Measurements from ENCODE around the gene CCDC38. TPM values are rescaled to one million over a fixed set of nuclear protein-coding genes. Genes with fewer than 3 reads are reported as not detected.

The CCDC38 gene
- total RNA-seq, 1 donor from 2014 or later = not detected

- no peak for ATAC-seq
- no peak for DNase-seq (ENCODE audit: missing footprints)
- intact Hi-C loops (cut with DNase I) = no loop called here
Measured at GRCh38 chr12:95908573-95908972, 33.8 kb downstream of the CCDC38 start.

DNA sequence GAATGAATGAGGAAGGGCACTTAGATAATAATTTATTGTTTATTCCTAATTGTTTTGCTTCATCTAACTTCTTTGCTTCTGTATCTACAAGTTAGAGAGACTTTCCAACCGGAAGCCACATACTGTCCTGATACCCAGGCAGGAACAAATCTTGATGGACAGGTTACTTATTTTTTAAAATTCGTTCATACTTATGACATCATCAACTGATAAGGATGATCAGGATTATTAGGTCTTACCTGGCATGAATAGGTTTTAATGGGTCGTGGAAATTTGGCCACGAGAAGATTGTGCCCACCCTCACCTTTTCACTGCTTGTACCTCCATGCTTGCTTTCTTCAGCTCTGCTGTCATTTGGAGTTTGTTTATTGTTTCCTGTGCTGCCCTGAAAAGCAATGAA, 44.3 kb downstream of the CCDC38 start:
- no peak for DNase-seq (ENCODE audit: missing footprints)
- intact Hi-C loops (cut with DNase I) = no loop called here
- ATAC-seq = no peak

GRCh38 chr12:95896846-95897245, 45.6 kb downstream of the CCDC38 start:
- no peak for DNase-seq (ENCODE audit: missing footprints)
- intact Hi-C loops (cut with DNase I) = no loop called here
- no peak for ATAC-seq

- intact Hi-C loops (cut with DNase I) = no loop called here
- no peak for DNase-seq (ENCODE audit: missing footprints)
- ATAC-seq = no peak
Measured at GRCh38 chr12:95890958-95891357, 51.5 kb downstream of the CCDC38 start.

DNA sequence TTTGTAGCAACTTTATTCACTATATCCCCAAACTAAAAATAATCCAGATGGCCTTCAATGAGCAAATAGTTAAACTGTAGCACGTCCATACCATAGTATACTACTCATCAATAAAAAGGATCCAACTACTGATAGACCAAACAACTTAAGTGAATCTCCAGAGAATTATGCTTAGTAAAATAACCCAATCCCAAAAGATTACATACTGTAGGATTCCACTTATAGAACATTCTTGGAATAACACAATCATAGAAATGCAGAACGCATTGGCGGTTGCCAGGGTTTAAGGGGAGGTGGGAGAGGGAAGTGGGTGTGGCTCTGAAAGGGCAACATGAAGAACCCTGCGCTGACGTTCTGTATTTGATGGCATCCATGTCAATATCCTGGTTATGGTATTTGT, 55.1 kb downstream of the CCDC38 start:
- ATAC-seq = no peak
- no peak for DNase-seq (ENCODE audit: missing footprints)
- intact Hi-C loops (cut with DNase I) = no loop called here

DNA sequence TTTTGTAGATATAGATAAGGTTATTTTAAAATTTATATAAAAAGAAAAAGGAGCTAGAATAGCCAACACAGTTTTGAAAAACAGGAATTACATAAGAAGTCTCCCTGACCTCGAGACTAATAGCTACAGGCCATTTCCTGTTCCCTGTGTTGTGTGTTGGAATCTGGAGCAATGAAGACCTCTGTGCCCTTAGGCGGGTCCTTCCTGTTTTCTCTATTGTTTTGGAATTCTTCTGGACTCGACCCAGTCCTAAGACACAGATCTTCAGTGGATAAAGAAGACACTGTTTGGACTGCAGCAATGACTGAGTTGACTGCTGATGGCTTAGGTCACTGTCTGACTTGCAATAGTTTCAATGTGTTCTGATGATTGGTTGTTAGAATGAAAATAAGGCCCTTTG, 57.4 kb downstream of the CCDC38 start:
- ATAC-seq (no peak), DNase-seq (ENCODE audit: missing footprints) (no peak)
- intact Hi-C loops (cut with DNase I) = no loop called here

DNA sequence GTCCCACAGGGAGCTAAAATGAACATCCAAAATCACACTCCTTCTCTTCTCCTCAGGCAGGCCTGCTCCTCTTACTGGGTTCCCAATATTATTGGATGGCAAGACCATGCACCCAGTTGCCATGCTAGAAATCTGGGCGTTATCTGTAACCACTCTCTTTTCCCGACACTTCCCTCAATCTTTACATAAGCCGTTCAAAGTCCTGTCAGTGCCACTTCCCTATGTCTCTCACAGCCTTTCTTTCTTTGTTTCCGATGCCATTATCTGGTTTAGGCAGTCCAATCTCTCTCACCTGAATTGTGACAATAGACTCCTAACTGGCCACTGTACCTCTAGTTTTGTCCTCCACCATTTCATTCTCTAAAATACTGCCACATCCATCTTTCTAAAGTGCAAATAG, 59.5 kb downstream of the CCDC38 start:
- ATAC-seq (no peak), DNase-seq (ENCODE audit: missing footprints) (no peak)
- intact Hi-C loops (cut with DNase I) = no loop called here

GRCh38 chr12:95882080-95882479, 60.3 kb downstream of the CCDC38 start:
- intact Hi-C loops (cut with DNase I) = no loop called here
- DNase-seq (ENCODE audit: missing footprints) (no peak), ATAC-seq (no peak)

- ATAC-seq = no peak
Measured at GRCh38 chr12:95881331-95881955, 61.0 kb downstream of the CCDC38 start.

GRCh38 chr12:95880895-95881294, 61.5 kb downstream of the CCDC38 start:
- DNase-seq (ENCODE audit: missing footprints) (no peak), ATAC-seq (no peak)
- intact Hi-C loops (cut with DNase I) = no loop called here

More at GRCh38 chr12:95881331-95881955, 61.0 kb downstream of the CCDC38 start:
- DNase-seq (ENCODE audit: missing footprints) = no peak
- intact Hi-C loops (cut with DNase I) = no loop called here

- no peak for DNase-seq (ENCODE audit: missing footprints)
- no peak for ATAC-seq
- intact Hi-C loops (cut with DNase I) = no loop called here
Measured at GRCh38 chr12:95877622-95878021, 64.8 kb downstream of the CCDC38 start.

DNA sequence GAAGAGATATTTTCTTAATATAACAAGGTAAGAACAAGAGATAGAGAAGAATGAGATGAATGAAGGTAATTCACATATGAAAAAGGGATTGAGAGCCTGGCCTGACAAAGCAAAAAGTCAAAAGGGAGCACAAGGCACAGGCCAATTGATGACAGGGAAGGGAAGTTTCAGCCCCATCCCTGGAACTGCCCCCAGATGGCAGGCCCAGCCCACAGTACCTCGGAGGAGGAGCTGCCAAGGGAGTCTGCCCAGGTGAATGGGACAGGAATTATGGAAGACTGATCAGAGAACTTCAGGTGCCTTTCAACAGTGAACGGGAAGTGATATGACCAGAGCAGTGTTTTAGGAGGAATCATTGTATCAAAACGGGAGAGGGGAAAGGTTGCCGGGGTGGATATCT, 68.0 kb downstream of the CCDC38 start:
- DNase-seq (ENCODE audit: missing footprints) (no peak), ATAC-seq (no peak)
- intact Hi-C loops (cut with DNase I) = no loop called here

DNA sequence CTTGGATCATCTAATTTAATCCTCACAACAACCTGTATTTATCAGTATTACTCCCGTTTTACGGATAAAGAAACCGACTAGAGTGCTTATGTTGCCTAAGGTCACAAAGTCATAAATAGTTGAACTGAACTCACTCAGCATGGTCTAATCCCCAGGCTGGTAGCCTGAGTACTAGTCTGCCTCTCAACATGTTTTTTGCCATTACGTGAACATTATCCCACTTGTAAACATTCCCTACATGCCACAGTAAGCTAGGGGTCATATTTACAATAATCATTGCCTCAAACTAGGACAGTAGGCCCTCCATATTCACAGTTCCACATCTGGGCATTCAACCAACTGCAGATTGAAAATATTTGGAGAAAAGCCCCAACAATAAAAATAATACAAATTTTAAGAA, 71.5 kb downstream of the CCDC38 start:
- ATAC-seq = no peak
- DNase-seq (ENCODE audit: missing footprints) = no peak
- intact Hi-C loops (cut with DNase I) = no loop called here

- intact Hi-C loops (cut with DNase I) = no loop called here
- DNase-seq (ENCODE audit: missing footprints) (no peak), ATAC-seq (no peak)
Measured at GRCh38 chr12:95863337-95863736, 79.1 kb downstream of the CCDC38 start.

GRCh38 chr12:95862038-95862437, 80.4 kb downstream of the CCDC38 start:
- no peak for ATAC-seq
- intact Hi-C loops (cut with DNase I) = no loop called here
- no peak for DNase-seq (ENCODE audit: missing footprints)

DNA sequence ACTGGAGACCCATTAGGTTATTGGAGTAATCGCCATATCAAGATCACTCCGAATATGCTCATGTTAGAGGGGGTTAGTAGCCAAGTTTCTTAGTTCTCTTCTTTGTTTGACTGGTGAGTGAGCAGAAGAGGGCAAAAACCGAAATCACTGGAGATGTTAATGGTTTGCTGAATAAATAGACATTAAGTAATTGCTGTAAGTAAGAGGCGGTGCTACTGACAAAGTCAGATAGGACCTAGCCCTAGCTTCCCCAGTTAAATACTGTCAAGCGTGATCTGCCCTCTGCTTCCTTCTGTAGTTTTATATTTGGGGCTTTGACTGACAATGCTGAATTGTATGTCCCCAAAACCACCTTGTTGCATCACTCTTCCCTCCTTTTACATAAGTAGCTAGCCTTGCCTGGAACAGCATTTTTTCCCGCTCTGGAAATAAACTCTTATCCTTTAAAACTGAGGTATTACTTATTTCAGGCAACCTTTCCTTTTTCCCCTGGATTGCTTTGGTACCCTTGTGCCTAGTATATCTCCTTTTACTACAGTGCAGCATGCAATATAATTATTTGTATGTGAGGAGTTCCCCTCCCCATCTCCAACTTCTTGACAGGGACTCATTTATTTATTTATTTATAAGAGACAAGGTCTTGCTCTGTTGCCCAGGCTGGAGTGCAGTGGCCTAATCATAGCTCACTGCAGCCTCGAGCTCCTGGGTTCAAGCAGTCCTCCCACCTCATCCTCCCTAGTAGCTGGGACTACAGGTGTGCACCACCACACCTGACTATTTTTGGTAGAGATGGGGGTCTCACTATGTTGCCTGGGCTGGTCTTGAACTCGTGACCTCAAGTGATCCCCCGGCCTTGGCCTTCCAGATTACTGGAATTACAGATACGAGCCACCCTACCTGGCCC, 82.2 kb downstream of the CCDC38 start:
- intact Hi-C loops (cut with DNase I) = no loop called here
- ATAC-seq = no peak
- no peak for DNase-seq (ENCODE audit: missing footprints)

GRCh38 chr12:95859344-95859816, 83.0 kb downstream of the CCDC38 start:
- ATAC-seq (no peak), DNase-seq (ENCODE audit: missing footprints) (no peak)
- intact Hi-C loops (cut with DNase I) = no loop called here

DNA sequence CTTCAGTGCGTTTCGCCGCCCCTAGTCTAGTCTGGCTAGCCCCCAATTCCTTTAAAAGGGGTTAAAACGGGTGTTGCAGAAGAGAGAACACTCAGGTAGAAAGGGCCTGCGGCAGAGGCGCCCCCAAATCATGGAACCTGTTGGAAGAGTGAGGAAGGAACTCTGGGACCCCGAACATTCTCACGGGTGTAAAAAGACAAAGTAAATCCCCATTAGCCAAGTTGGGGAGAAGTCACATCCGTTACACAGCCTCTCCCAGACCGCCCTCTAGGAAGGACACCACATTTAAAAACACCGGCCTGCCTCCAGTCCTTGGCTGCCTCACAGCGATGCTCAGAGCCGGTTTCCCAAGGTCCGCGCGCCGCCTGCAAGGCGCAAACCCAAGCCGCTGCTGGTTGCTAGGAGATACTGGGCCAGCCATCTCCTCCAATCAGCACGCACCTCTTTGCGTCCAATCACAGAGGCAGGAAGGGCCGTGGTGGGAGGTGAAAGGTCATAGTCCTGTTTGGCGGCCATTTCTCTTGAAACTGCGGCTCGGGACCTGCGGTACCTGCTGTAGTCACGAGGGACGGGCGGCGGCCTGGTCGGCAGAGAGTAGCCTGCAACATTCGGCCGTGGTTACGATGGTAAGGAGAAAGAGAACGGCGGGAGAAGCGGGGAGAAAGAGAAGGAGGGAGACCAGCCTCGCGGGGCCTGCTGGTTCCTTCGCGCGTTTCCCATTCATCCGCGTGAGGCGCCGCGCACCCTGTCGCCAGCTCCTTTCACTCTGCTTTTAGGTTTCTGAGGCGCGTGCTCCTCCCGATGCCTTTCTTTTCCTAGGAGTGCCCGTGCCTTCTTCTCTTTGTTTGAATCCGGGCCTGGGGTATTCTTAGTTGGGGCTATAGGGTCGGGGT, 83.7 kb downstream of the CCDC38 start, which contains the start of gene SNRPF:
SNRPF (plus strand) TSS at position 502 of the 893 bp plus-strand sequence; CDS start at position 624, 122 bp downstream.
- peak; percentile 95 for DNase-seq (ENCODE audit: missing footprints)
- peak; percentile 99 for ATAC-seq
- intact Hi-C loops (cut with DNase I) = no loop called here

- intact Hi-C loops (cut with DNase I) = no loop called here
- DNase-seq (ENCODE audit: missing footprints) = no peak
- ATAC-seq = no peak
Measured at GRCh38 chr12:95857799-95858198, 84.6 kb downstream of the CCDC38 start.

Data from Right ventricle myocardium inferior (tissue), 1 donor.